ENCODE results near the gene BMPR1B. TPM values are rescaled to one million over a fixed set of nuclear protein-coding genes. Genes with fewer than 3 reads are reported as not detected.

The BMPR1B gene
- total and polyA plus RNA-seq, 7 donors, result 0.07 to 2.2 (median 1.8) TPM; not detected in 2

DNA sequence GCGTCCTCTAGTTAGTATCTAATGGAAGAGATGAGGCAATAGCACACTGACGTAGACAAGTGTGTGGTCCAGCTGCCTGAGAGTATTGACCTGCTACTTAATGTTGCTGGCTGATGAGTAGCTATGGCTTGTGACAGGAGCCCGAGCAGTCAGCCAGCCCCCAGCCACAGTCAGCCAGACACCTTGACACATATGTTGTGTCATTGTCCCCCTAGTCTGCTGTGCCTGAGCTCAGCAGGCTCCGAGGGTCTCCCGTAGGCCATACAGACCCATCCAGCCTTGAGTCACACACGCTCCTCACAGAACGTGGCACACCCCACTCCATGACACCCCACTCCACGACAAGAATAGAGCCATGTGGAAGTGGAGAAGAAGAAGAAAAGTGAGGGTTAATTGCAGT, 428.9 kb downstream of the BMPR1B start:
- no peak for DNase-seq
- Histone ChIP-seq H3K36me3 (no peaks in the 10 kb centered on the region), H3K9me3 (no peaks in the 10 kb centered on the region), H3K4me1 (peaks cover 0 to 8% (median 3%) of the 10 kb centered on the region in 4 donors), H3K27me3 (no peaks in the 10 kb centered on the region), H3K27ac (no peak overlapping the region), H3K4me3 (no peak overlapping the region)
- TF ChIP-seq POLR2AphosphoS5 (IDR thresholded peaks at IDR 0.05) (no peak), EP300 (IDR thresholded peaks at IDR 0.05) (no peak), POLR2A (IDR thresholded peaks at IDR 0.05) (no peak)
- TF ChIP-seq, protein P1, sequence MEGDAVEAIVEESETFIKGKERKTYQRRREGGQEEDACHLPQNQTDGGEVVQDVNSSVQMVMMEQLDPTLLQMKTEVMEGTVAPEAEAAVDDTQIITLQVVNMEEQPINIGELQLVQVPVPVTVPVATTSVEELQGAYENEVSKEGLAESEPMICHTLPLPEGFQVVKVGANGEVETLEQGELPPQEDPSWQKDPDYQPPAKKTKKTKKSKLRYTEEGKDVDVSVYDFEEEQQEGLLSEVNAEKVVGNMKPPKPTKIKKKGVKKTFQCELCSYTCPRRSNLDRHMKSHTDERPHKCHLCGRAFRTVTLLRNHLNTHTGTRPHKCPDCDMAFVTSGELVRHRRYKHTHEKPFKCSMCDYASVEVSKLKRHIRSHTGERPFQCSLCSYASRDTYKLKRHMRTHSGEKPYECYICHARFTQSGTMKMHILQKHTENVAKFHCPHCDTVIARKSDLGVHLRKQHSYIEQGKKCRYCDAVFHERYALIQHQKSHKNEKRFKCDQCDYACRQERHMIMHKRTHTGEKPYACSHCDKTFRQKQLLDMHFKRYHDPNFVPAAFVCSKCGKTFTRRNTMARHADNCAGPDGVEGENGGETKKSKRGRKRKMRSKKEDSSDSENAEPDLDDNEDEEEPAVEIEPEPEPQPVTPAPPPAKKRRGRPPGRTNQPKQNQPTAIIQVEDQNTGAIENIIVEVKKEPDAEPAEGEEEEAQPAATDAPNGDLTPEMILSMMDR (IDR thresholded peaks at IDR 0.05), result no peak
- 90 to 94% methylated on average over 8 of the region's 8 CpGs for WGBS, 2 donors
- intact Hi-C loops (cut with DNase I), result no loop called here

DNA sequence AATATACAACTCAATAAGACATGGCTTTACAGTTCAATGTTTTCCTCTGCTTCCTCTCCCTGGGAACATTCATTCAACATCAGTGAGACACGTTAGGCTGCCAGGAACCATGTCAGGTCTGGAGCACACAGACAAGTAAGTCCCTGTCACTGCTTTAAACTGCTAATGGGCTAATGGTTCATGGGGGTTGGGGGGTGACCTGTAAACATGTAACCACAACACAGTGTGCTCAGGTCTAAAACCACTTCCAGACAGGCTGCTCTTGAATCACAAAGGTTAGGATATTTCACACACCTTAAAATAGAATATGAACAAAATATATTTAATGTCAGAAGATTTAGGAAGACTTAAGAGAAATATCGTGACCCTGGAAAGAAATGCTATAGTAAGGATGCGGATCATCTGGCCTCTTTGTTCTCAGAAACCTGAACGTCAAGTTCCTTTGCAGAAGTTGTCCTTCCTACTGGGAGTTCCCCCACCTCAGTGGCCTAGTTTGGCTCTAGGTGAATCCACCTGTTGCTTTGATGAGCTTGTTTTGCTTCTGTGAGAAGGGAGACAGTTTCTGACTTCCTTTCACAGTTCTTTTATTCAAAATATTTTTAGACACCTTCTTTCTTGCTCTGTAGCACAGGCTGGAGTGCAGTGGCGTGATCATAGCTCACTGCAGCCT, 431.1 kb downstream of the BMPR1B start:
- TF ChIP-seq POLR2A (IDR thresholded peaks at IDR 0.05), result no peak
- no peak for TF ChIP-seq POLR2AphosphoS5 (IDR thresholded peaks at IDR 0.05)
- TF ChIP-seq EP300 (IDR thresholded peaks at IDR 0.05), result no peak
- TF ChIP-seq, protein P1 (IDR thresholded peaks at IDR 0.05), result no peak
- Histone ChIP-seq H3K4me3 (no peak overlapping the region), H3K27ac (no peak overlapping the region), H3K9me3 (no peaks in the 10 kb centered on the region), H3K27me3 (no peaks in the 10 kb centered on the region), H3K36me3 (no peaks in the 10 kb centered on the region), H3K4me1 (peaks cover 0 to 8% (median 3%) of the 10 kb centered on the region in 4 donors)
- WGBS, 2 donors, result 74 to 78% methylated on average over 5 of the region's 5 CpGs
- DNase-seq, result no peak
- intact Hi-C loops (cut with DNase I), result no loop called here

DNA sequence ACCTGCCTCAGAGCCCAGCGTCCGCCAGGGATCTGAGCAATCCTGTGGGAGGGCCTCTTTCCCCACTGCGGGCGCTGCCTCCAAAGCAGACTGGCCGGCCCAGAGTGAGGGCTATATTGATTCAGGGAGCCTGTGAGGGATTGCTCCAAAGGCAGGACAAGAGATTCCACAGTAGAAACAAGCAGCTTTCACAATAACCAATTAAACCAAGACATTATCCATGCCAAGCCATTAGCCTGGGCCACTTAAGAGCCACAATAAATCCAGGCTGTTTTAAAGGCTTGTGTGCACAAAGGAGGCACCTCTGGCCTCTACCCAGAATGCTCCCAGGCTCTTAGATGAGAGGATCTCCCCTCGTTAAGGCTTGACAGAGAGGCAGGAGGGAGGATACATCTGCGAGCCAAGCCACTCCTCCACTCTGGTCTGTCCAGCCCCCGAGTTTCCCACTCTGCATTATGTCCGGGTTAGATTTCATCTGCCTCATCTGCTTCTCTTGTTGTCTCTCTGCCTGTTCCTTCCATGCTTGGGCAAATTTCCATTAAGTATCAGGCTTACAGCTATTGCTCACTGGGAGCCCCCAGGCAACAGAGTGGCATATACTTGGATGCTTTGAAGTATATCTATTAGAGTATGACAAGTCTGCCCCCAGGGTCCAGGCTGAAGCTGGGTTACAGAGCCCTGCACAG, 433.1 kb downstream of the BMPR1B start:
- intact Hi-C loops (cut with DNase I), result no loop called here
- no peak overlapping the region for H3K27ac ChIP-seq
- H3K4me1 ChIP-seq, result peaks cover 0 to 8% (median 3%) of the 10 kb centered on the region in 4 donors
- WGBS, 2 donors, result 70 to 71% methylated on average over 9 of the region's 9 CpGs
- no peaks in the 10 kb centered on the region for H3K27me3 ChIP-seq
- no peak for DNase-seq
- no peak overlapping the region for H3K4me3 ChIP-seq
- H3K36me3 ChIP-seq, result no peaks in the 10 kb centered on the region
- no peak for TF ChIP-seq POLR2A (IDR thresholded peaks at IDR 0.05)
- TF ChIP-seq POLR2AphosphoS5 (IDR thresholded peaks at IDR 0.05), result peak in 2 of 4 donors; percentile 39 to 53
- no peaks in the 10 kb centered on the region for H3K9me3 ChIP-seq

DNA sequence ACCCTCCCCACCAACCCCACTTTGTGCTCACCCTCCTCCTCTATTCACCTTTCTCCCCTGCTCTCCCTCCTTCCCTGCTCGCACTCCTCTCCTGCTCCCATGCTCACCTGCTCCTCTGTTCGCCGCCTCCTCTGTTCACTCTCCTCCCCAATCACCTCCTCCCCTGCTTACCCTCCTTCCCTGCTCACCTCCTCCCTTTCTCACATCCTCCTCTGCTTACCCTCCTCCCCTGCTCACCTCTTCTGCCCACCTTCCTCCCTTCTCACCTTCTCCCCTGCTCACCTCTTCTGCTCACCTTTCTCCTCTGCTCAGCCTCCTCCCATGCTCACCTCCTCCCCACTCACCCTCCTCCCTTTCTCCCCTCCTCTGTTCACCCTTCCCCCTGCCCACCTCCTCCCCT, 433.8 kb downstream of the BMPR1B start:
- Histone ChIP-seq H3K27ac (no peak overlapping the region), H3K9me3 (no peaks in the 10 kb centered on the region), H3K27me3 (no peaks in the 10 kb centered on the region), H3K4me3 (no peak overlapping the region), H3K4me1 (peaks cover 0 to 8% (median 3%) of the 10 kb centered on the region in 4 donors), H3K36me3 (no peaks in the 10 kb centered on the region)
- TF ChIP-seq, protein P1 (IDR thresholded peaks at IDR 0.05), result no peak
- no peak for TF ChIP-seq EP300 (IDR thresholded peaks at IDR 0.05)
- no peak for TF ChIP-seq POLR2A (IDR thresholded peaks at IDR 0.05)
- TF ChIP-seq POLR2AphosphoS5 (IDR thresholded peaks at IDR 0.05), result no peak
- no peak for DNase-seq
- 88 to 95% methylated on average over 3 of the region's 3 CpGs for WGBS, 2 donors
- intact Hi-C loops (cut with DNase I), result no loop called here

DNA sequence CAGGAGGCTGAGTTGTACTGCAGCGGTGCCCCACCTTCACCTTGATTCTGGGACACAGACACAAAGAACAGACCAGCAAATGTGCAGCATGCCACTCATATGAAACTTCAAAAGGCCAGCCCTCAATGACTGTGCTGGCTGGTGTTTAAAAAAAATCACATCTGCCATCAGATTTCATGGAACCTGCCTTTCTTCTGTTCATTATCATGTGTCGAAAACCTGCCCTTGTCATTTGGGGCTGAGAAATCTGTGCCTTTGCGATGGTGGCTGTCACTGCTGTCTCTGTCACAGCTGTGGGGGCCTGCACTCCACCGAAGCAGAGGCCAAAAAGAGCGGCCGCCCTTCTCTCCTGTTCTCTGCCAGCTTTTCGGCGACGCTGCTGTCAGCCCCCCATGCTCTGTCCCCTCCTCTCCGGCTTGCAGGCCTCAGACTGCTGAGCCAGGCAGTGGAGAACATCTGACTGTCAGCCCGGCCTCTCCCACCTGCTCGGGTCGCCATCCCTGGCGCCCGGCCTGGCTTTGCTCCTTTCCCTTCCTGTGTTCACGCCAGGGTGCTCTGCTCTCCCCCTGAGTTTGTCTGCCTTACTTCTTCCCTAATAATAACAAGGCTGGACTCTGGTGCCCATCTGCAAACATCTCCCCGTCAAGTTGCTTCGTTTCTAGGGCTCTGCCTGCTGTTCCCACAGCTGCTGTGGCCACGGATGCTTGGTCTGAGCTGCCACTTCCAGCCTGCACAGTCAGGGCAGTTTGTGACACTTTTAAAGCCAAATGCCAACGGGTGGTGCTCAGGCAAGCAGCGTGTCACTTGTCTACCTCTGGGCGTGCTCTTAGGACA, 435.9 kb downstream of the BMPR1B start:
- DNase-seq, result no peak
- Histone ChIP-seq H3K4me3 (no peak overlapping the region), H3K9me3 (no peaks in the 10 kb centered on the region), H3K4me1 (peaks cover 0 to 8% (median 3%) of the 10 kb centered on the region in 4 donors), H3K36me3 (no peaks in the 10 kb centered on the region), H3K27ac (no peak overlapping the region), H3K27me3 (no peaks in the 10 kb centered on the region)
- 81 to 86% methylated on average over 22 of the region's 22 CpGs for WGBS, 2 donors
- no peak for TF ChIP-seq EP300 (IDR thresholded peaks at IDR 0.05)
- no peak for TF ChIP-seq POLR2AphosphoS5 (IDR thresholded peaks at IDR 0.05)
- TF ChIP-seq, protein P1 (IDR thresholded peaks at IDR 0.05), result no peak
- no peak for TF ChIP-seq POLR2A (IDR thresholded peaks at IDR 0.05)
- intact Hi-C loops (cut with DNase I), result no loop called here
